HL-60 (cell line): ENCODE results near the gene DNAJC2.

Source experiments
- CTCF ChIP-seq: IDR thresholded peaks from one replicate; pipeline ENCODE4 v1.5.1; 2011; ENCODE audit warnings: low read length, control low read depth, inconsistent platforms; ENCODE audit not compliant: insufficient read depth
- GABPA ChIP-seq: IDR thresholded peaks from 2 replicates; pipeline ENCODE4 v1.6.1; 2012; ENCODE audit warnings: low read depth
- POLR2AphosphoS5 ChIP-seq: IDR thresholded peaks from 2 replicates; pipeline ENCODE4 v1.6.1; 2012; ENCODE audit warnings: low read depth

- TF ChIP-seq CTCF (no peak), GABPA (no peak), POLR2AphosphoS5 (no peak)
Measured at GRCh38 chr7:103293526-103293925, 51.0 kb downstream of the DNAJC2 start.
